ENCODE data around the gene USP17L11. TPM values are rescaled to one million over a fixed set of nuclear protein-coding genes. Genes with fewer than 3 reads are reported as not detected.
"Not testable (repeated sequence)": the region's sequence is repeated elsewhere in the genome, so short reads cannot be mapped to it uniquely, and the experiment has no call there.

Gene USP17L11
- total RNA-seq, 1 experiment from 2014 or later: not detected

DNA sequence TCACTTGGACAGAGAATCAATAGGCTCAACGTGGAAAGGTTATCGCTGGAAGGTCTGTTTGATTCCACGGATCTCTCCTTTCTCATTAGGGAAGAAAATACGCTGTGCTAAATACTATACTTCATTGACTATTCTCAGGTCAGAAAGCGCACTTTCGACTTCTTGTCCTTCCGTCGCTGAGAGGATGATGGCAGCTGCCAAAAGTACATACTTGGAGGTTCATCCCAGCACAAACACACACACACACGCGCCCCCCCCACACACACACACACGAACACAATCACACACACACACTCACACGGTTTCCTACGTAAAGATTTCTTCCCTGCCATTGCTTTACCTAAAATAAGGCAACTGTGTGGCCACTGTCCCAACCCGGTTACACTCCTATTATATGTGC, 504 bp upstream of the USP17L11 start:
- not testable (repeated sequence) for H3K9me3 Mint-ChIP-seq; H2AK5ac ChIP-seq (ENCODE audit: insufficient read length, low read length); H3K56ac ChIP-seq (ENCODE audit: insufficient read length, low read depth, low read length); H3K18ac ChIP-seq (ENCODE audit: insufficient read length, low read depth, low read length); H4K91ac ChIP-seq (ENCODE audit: insufficient read length, low read depth, low read length); H3K4ac ChIP-seq (ENCODE audit: low read depth, low read length); H3K4me1 Mint-ChIP-seq; H4K8ac ChIP-seq (replicated peaks; ENCODE audit: insufficient read length, low read depth, low read length); H3K27ac Mint-ChIP-seq; H3K79me1 ChIP-seq (ENCODE audit: insufficient read depth, low read depth, low read length, poor library complexity, severe bottlenecking); H2BK5ac ChIP-seq (ENCODE audit: insufficient read length, low read length); DNase-seq; H3K9ac ChIP-seq (ENCODE audit: extremely low read depth, insufficient read length, low read length); H3T11ph ChIP-seq (ENCODE audit: low read length); H4K5ac ChIP-seq (ENCODE audit: insufficient read length, low read depth, low read length); H3K4me3 Mint-ChIP-seq; H2BK12ac ChIP-seq (ENCODE audit: insufficient read length, low read depth, low read length); H4K20me1 ChIP-seq (ENCODE audit: control insufficient read depth, insufficient read depth, insufficient read length); H2BK20ac ChIP-seq (ENCODE audit: low read depth, low read length, poor library complexity, severe bottlenecking); H3K23me2 ChIP-seq (ENCODE audit: insufficient read length, low read depth, low read length, poor library complexity, severe bottlenecking); H2BK120ac ChIP-seq (ENCODE audit: low read depth, low read length, poor library complexity, severe bottlenecking); H3K4me2 ChIP-seq (ENCODE audit: insufficient read depth, insufficient read length, low read length); H3K4me1 ChIP-seq (ENCODE audit: insufficient read depth, low read length); H3K79me2 ChIP-seq (ENCODE audit: insufficient read depth, low read length); H3K27ac ChIP-seq (ENCODE audit: insufficient read length, low read depth, low read length); H3K27me3 Mint-ChIP-seq (ENCODE audit: low read depth); H3K23ac ChIP-seq (ENCODE audit: insufficient read length, low read depth, low read length); H2BK15ac ChIP-seq (ENCODE audit: low read depth, low read length); H3K9me3 ChIP-seq (ENCODE audit: control insufficient read depth, low read depth, low read length); H3K14ac ChIP-seq (ENCODE audit: insufficient read depth, low read length); H2AFZ ChIP-seq (ENCODE audit: low read length); H3K27me3 ChIP-seq (ENCODE audit: insufficient read depth, low read length); H3K36me3 Mint-ChIP-seq (ENCODE audit: insufficient read depth in 1 of 3, low read depth in 3 of 3)
- WGBS (ENCODE audit: extremely low coverage, insufficient read length, low lambda C conversion rate): no CpG with 5 or more reads among the region's 14 CpGs

- not testable (repeated sequence) for H2BK5ac ChIP-seq (ENCODE audit: insufficient read length, low read length); H3K9me3 Mint-ChIP-seq; H2AK5ac ChIP-seq (ENCODE audit: insufficient read length, low read length); H3K4me1 Mint-ChIP-seq; H3K27me3 Mint-ChIP-seq (ENCODE audit: low read depth); H2BK120ac ChIP-seq (ENCODE audit: low read depth, low read length, poor library complexity, severe bottlenecking); H3K23ac ChIP-seq (ENCODE audit: insufficient read length, low read depth, low read length); H2BK15ac ChIP-seq (ENCODE audit: low read depth, low read length); H3K27me3 ChIP-seq (ENCODE audit: insufficient read depth, low read length); H3K9ac ChIP-seq (ENCODE audit: extremely low read depth, insufficient read length, low read length); H3K9me3 ChIP-seq (ENCODE audit: control insufficient read depth, low read depth, low read length); H4K20me1 ChIP-seq (ENCODE audit: control insufficient read depth, insufficient read depth, insufficient read length); H3K14ac ChIP-seq (ENCODE audit: insufficient read depth, low read length); H3K4me2 ChIP-seq (ENCODE audit: insufficient read depth, insufficient read length, low read length); H3K4me1 ChIP-seq (ENCODE audit: insufficient read depth, low read length); H3K27ac Mint-ChIP-seq; H3K56ac ChIP-seq (ENCODE audit: insufficient read length, low read depth, low read length); H3T11ph ChIP-seq (ENCODE audit: low read length); H3K36me3 Mint-ChIP-seq (ENCODE audit: insufficient read depth in 1 of 3, low read depth in 3 of 3); H2AFZ ChIP-seq (ENCODE audit: low read length); H3K4me3 Mint-ChIP-seq; DNase-seq; H4K5ac ChIP-seq (ENCODE audit: insufficient read length, low read depth, low read length); H3K27ac ChIP-seq (ENCODE audit: insufficient read length, low read depth, low read length); H3K4ac ChIP-seq (ENCODE audit: low read depth, low read length); H2BK20ac ChIP-seq (ENCODE audit: low read depth, low read length, poor library complexity, severe bottlenecking); H4K8ac ChIP-seq (replicated peaks; ENCODE audit: insufficient read length, low read depth, low read length); H2BK12ac ChIP-seq (ENCODE audit: insufficient read length, low read depth, low read length); H3K79me1 ChIP-seq (ENCODE audit: insufficient read depth, low read depth, low read length, poor library complexity, severe bottlenecking); H3K18ac ChIP-seq (ENCODE audit: insufficient read length, low read depth, low read length); H3K23me2 ChIP-seq (ENCODE audit: insufficient read length, low read depth, low read length, poor library complexity, severe bottlenecking); H4K91ac ChIP-seq (ENCODE audit: insufficient read length, low read depth, low read length); H3K79me2 ChIP-seq (ENCODE audit: insufficient read depth, low read length)
- no CpG with 5 or more reads among the region's 13 CpGs for WGBS (ENCODE audit: extremely low coverage, insufficient read length, low lambda C conversion rate)
Observed at GRCh38 chr4:9219852-9220251, 4.6 kb downstream of the USP17L11 start, which contains the start of gene USP17L12. Gene USP17L12, plus strand, starts transcription at chr4:9220152. Its CDS starts 0 bp downstream, at chr4:9220152.
